ENCODE measurements around the gene SRL.

Gene SRL

DNA sequence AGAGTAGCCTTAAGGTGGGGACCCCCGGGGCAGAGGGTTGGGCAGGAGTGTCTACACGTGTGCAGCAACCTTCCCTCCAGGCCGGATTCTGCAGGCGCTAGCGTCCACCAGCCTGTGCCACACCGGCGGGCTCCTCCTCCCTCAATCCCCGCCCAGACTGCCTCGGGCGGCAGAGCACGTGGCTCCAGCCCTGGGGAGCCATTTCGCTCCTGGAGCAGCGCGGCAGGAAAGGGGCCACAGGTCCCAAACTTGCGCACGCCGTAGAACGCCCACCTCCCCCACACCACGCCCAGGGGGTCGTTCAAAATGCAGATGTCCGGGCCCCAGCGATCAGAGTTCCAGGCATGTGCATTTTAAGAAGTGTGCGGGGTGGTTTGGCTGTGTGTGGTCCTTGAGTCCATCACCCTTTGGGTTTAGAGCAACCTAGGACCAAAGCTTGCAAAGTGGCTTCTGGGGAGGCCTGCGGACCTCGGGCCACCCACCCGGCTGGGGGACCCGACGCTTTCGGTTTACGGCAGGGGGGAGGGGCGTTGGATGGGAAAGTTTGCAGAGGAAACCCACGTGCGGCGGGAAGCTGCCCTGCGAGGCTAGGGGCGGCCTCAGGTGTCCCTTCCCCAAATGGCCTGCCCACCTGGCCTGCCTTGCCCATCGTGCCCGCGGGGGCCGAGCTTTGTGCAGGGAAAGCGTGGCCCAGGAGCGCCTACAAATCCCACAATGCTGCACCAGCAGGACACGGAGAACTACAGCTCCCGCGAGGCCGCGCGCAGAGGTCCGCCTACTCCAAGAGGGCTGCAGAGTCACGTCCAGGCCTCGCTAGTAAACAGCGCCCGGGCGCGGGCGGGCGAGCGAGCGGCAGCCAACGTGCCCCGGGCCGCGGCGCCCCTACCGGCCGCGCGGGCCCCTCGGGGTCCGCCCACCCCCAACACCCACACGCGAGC lies 29.6 kb upstream of the SRL start:
- Histone ChIP-seq H3K27me3 (ENCODE audit: control insufficient read depth in 1 of 2, insufficient read depth in 2 of 2, low read length in 2 of 2) (no peaks in the 10 kb centered on the region), H3K27ac (ENCODE audit: low read depth, low read length) (peak overlapping the region; percentile 89), H3K9me3 (ENCODE audit: low read length) (no peaks in the 10 kb centered on the region), H3K36me3 (ENCODE audit: insufficient read depth, low read length) (no peaks in the 10 kb centered on the region), H3K4me1 (ENCODE audit: insufficient read depth, low read length) (peaks cover 6% of the 10 kb centered on the region), H3K9ac (ENCODE audit: low read length) (peak overlapping the region; percentile 22), H3K4me3 (ENCODE audit: low read depth in 1 of 2, low read length in 2 of 2) (peak overlapping the region; percentile 75 to 83)

DNA sequence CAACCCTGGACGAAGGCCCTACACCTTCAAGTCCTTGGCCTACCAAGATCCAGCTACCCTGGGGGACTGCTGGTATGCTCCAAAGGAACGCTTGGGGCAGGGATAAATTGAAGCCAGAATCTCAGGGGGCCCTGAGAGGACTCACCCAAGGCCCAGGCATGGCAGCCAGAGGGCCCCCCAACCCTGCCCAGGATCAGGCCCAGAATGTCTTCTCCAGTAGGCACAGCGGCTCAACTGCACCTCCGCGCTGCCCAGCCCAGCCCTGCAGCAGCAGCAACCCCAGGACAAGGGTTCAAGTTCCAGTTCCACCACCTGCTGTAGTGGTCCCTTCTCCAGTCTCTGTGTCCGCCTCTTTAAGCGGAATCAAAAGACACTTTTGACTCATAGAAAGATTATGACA lies 28.7 kb upstream of the SRL start:
- H3K9me3 ChIP-seq (ENCODE audit: low read length) = no peaks in the 10 kb centered on the region
- H3K4me1 ChIP-seq (ENCODE audit: insufficient read depth, low read length) = peaks cover 6% of the 10 kb centered on the region
- peak overlapping the region; percentile 89 for H3K27ac ChIP-seq (ENCODE audit: low read depth, low read length)
- H3K9ac ChIP-seq (ENCODE audit: low read length) = no peak overlapping the region
- H3K27me3 ChIP-seq (ENCODE audit: control insufficient read depth in 1 of 2, insufficient read depth in 2 of 2, low read length in 2 of 2) = no peaks in the 10 kb centered on the region
- no peaks in the 10 kb centered on the region for H3K36me3 ChIP-seq (ENCODE audit: insufficient read depth, low read length)
- peak overlapping the region in 1 of 2 donors; percentile 83 for H3K4me3 ChIP-seq (ENCODE audit: low read depth in 1 of 2, low read length in 2 of 2)

GRCh38 chr16:4270091-4270490 lies 28.2 kb upstream of the SRL start:
- no peak overlapping the region for H3K4me3 ChIP-seq (ENCODE audit: low read depth in 1 of 2, low read length in 2 of 2)
- H3K9ac ChIP-seq (ENCODE audit: low read length) = no peak overlapping the region
- no peak overlapping the region for H3K27ac ChIP-seq (ENCODE audit: low read depth, low read length)
- peaks cover 6% of the 10 kb centered on the region for H3K4me1 ChIP-seq (ENCODE audit: insufficient read depth, low read length)
- H3K9me3 ChIP-seq (ENCODE audit: low read length) = no peaks in the 10 kb centered on the region
- H3K27me3 ChIP-seq (ENCODE audit: control insufficient read depth in 1 of 2, insufficient read depth in 2 of 2, low read length in 2 of 2) = no peaks in the 10 kb centered on the region
- H3K36me3 ChIP-seq (ENCODE audit: insufficient read depth, low read length) = no peaks in the 10 kb centered on the region

GRCh38 chr16:4266372-4266771 lies 24.5 kb upstream of the SRL start:
- Histone ChIP-seq H3K4me1 (ENCODE audit: insufficient read depth, low read length) (peaks cover 25% of the 10 kb centered on the region), H3K27ac (ENCODE audit: low read depth, low read length) (no peak overlapping the region), H3K27me3 (ENCODE audit: control insufficient read depth in 1 of 2, insufficient read depth in 2 of 2, low read length in 2 of 2) (no peaks in the 10 kb centered on the region), H3K9ac (ENCODE audit: low read length) (no peak overlapping the region), H3K9me3 (ENCODE audit: low read length) (no peaks in the 10 kb centered on the region), H3K4me3 (ENCODE audit: low read depth in 1 of 2, low read length in 2 of 2) (no peak overlapping the region), H3K36me3 (ENCODE audit: insufficient read depth, low read length) (peaks cover 10% of the 10 kb centered on the region)

DNA sequence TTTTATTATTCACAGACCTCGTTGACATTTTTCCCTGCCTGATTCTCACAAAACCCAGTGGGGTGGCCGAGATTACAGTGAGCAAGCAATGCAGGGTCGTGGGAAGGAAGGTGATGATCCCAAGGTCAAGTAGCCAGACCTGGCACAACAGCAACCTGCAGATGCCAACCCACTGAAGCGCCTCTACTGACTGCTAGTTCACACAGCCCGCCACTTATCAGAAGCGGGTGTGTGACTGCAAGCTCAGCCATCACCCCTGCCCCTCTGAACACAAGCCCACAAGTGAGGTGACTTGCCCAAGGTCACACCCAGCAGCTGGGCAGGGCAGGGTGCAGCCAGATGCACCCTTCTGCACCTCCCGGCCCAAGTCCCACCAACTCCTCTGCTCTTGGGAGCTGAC lies 23.8 kb upstream of the SRL start:
- Histone ChIP-seq H3K9me3 (ENCODE audit: low read length) (no peaks in the 10 kb centered on the region), H3K27me3 (ENCODE audit: control insufficient read depth in 1 of 2, insufficient read depth in 2 of 2, low read length in 2 of 2) (no peaks in the 10 kb centered on the region), H3K4me1 (ENCODE audit: insufficient read depth, low read length) (peaks cover 22% of the 10 kb centered on the region), H3K9ac (ENCODE audit: low read length) (no peak overlapping the region), H3K27ac (ENCODE audit: low read depth, low read length) (no peak overlapping the region), H3K4me3 (ENCODE audit: low read depth in 1 of 2, low read length in 2 of 2) (no peak overlapping the region), H3K36me3 (ENCODE audit: insufficient read depth, low read length) (peaks cover 10% of the 10 kb centered on the region)

DNA sequence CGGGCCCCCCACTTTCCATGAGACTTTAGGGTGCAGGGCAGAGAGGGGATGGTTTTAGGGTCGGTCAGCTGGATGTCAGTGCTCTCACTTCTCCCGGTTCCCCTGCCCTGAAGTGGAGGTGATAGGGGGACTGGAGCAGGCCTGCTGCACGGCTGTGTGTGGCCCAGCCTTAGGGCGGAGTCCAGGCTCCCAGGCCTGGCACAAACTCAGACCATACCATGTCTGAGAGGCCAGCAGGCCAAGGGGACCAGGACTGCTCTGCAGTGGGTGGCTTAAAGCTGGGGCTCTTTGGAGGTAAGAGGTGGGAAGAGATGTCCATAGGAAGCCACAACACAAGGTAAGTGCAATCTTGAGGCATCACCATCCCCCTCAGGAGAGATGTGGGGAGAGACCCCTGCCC lies 22.7 kb upstream of the SRL start:
- H3K27me3 ChIP-seq (ENCODE audit: control insufficient read depth in 1 of 2, insufficient read depth in 2 of 2, low read length in 2 of 2) = no peaks in the 10 kb centered on the region
- peak overlapping the region in 1 of 2 donors; percentile 41 for H3K4me3 ChIP-seq (ENCODE audit: low read depth in 1 of 2, low read length in 2 of 2)
- H3K9ac ChIP-seq (ENCODE audit: low read length) = no peak overlapping the region

DNA sequence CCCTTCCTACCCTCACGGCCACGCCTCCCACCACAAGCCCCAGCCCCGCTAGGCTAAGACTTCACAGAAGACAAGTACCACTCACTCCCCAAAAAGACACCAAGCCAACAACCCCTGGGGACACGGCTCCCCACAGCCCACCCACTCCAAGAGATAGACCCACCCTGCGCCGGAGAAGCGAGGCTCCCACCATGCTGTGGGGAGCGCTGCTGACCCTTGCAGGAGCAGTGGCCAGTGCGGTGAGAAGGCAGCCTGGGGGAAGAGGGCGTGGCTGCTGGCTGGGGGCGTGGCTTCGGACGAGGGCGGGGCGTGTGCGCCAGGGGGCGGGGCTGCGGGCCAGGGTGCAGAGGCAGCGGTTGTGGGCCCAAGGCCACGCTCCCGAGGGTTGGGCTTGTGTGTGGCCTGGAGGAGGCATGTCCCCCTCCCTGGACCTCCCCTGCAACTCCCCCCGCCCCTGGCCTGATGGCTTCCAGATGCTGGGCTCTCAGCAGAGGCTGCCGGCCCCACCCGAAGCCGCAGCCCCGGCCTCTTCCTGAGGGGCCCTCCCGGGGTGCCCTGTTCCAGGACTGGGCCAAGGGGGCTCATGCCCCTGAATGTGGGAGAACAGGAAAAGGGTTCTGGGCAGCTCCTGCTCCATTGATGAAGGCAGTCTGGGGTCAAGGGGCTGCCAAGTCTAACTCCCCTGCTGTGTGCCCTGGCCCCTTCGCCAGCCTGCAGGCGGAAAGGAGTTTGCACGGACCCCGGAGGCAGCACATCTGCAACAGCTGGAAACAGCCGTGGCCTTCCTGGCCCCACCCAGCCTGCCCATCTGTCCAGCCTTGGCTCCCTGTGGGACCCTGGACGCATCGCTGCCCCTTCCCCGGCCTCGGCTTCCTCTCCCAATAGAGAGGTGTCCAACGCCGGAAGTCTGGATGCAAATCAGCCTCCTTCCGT lies 21.9 kb upstream of the SRL start:
- no peak overlapping the region for H3K9ac ChIP-seq (ENCODE audit: low read length)
- H3K9me3 ChIP-seq (ENCODE audit: low read length) = no peaks in the 10 kb centered on the region
- peaks cover 19% of the 10 kb centered on the region for H3K4me1 ChIP-seq (ENCODE audit: insufficient read depth, low read length)
- H3K4me3 ChIP-seq (ENCODE audit: low read depth in 1 of 2, low read length in 2 of 2) = peak overlapping the region; percentile 13 to 41
- peaks cover 10% of the 10 kb centered on the region for H3K36me3 ChIP-seq (ENCODE audit: insufficient read depth, low read length)
- no peaks in the 10 kb centered on the region for H3K27me3 ChIP-seq (ENCODE audit: control insufficient read depth in 1 of 2, insufficient read depth in 2 of 2, low read length in 2 of 2)
- H3K27ac ChIP-seq (ENCODE audit: low read depth, low read length) = peak overlapping the region; percentile 57

More for the DNA sequence above, 22.7 kb upstream of the SRL start:
- Histone ChIP-seq H3K9me3 (ENCODE audit: low read length) (no peaks in the 10 kb centered on the region), H3K36me3 (ENCODE audit: insufficient read depth, low read length) (peaks cover 10% of the 10 kb centered on the region), H3K4me1 (ENCODE audit: insufficient read depth, low read length) (peaks cover 19% of the 10 kb centered on the region), H3K27ac (ENCODE audit: low read depth, low read length) (peak overlapping the region; percentile 12)

DNA sequence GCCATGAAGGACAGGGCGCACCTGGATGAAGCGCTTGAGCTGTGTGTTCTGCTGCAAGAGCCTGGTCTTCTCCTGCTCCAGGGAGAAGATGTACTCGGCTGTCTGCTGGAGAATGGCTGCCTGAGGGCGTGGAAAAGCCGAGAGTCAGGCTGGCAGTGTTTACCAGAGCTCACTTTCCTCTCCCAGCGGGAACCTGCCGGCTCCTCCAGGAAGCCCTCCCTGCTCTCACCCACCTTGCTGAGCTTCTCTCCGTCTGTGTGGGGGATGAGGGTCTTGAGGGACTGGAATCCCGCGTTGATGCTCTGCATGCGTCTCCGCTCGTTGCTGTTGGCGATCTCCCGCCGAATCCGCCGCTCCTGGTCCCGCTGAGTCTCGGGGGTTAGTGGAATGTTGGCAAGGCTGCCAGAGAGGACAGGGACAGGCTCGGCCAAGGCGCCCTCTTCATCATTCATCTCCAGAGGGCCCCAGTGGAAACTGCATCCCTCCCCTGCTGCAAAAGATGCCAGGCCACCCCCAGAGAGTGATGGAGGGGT lies 20.5 kb upstream of the SRL start:
- Histone ChIP-seq H3K9ac (ENCODE audit: low read length) (no peak overlapping the region), H3K27me3 (ENCODE audit: control insufficient read depth in 1 of 2, insufficient read depth in 2 of 2, low read length in 2 of 2) (no peaks in the 10 kb centered on the region), H3K4me3 (ENCODE audit: low read depth in 1 of 2, low read length in 2 of 2) (no peak overlapping the region), H3K9me3 (ENCODE audit: low read length) (no peaks in the 10 kb centered on the region), H3K27ac (ENCODE audit: low read depth, low read length) (no peak overlapping the region), H3K36me3 (ENCODE audit: insufficient read depth, low read length) (peaks cover 10% of the 10 kb centered on the region), H3K4me1 (ENCODE audit: insufficient read depth, low read length) (peaks cover 19% of the 10 kb centered on the region)

DNA sequence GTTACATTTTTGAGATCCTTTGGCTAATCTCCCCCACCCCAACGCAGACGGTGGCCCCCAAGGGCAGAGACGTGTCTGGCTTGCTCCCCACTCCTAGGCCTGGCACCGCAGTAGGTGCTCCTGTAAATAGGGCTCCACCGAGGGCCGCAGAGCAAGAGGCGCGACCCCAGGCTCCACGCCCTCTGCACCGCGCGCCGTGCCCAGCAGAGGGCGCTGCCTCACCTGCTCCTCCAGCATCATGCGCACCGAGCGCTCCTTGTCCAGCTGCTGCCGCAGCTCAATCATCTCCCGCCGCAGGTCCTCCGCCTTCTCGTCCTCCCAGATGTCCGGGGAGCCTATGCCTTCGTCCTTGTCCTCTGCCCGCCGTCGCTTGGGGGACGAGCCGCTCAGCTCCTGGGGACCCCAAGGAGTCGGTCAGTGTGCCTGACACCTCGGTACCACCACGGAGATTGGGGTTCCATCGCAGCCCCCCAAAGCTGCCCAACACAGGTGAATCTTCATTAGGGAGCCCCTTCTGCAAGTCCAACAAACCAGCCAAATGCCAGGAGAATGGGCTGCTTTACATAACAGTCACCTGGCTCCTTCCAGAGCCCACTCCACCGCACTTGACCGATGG lies 19.8 kb upstream of the SRL start:
- Histone ChIP-seq H3K27ac (ENCODE audit: low read depth, low read length) (no peak overlapping the region), H3K4me1 (ENCODE audit: insufficient read depth, low read length) (peaks cover 19% of the 10 kb centered on the region), H3K9ac (ENCODE audit: low read length) (no peak overlapping the region), H3K9me3 (ENCODE audit: low read length) (no peaks in the 10 kb centered on the region), H3K36me3 (ENCODE audit: insufficient read depth, low read length) (peaks cover 10% of the 10 kb centered on the region), H3K27me3 (ENCODE audit: control insufficient read depth in 1 of 2, insufficient read depth in 2 of 2, low read length in 2 of 2) (no peaks in the 10 kb centered on the region), H3K4me3 (ENCODE audit: low read depth in 1 of 2, low read length in 2 of 2) (no peak overlapping the region)

GRCh38 chr16:4260360-4260759 lies 18.5 kb upstream of the SRL start:
- H3K36me3 ChIP-seq (ENCODE audit: insufficient read depth, low read length) = peaks cover 10% of the 10 kb centered on the region
- peaks cover 19% of the 10 kb centered on the region for H3K4me1 ChIP-seq (ENCODE audit: insufficient read depth, low read length)
- H3K27ac ChIP-seq (ENCODE audit: low read depth, low read length) = no peak overlapping the region
- no peak overlapping the region for H3K9ac ChIP-seq (ENCODE audit: low read length)
- H3K9me3 ChIP-seq (ENCODE audit: low read length) = no peaks in the 10 kb centered on the region
- H3K27me3 ChIP-seq (ENCODE audit: control insufficient read depth in 1 of 2, insufficient read depth in 2 of 2, low read length in 2 of 2) = no peaks in the 10 kb centered on the region
- no peak overlapping the region for H3K4me3 ChIP-seq (ENCODE audit: low read depth in 1 of 2, low read length in 2 of 2)

All from muscle layer of colon (tissue), 2 donors.